Activated CD4-positive, alpha-beta memory T cell treated with anti-CD3 and anti-CD28 coated beads, Interleukin-2, amount 10 ng/mL, durations not matched to agents 7 days and 5 days (primary cell): ENCODE results near the gene SLC2A13. TPM values are rescaled to one million over a fixed set of nuclear protein-coding genes. Genes with fewer than 3 reads are reported as not detected.

Experiments used
- CTCF ChIA-PET: fragments of 350-600 bp; sonication (Branson Sonifier 250); formaldehyde crosslinking; loops from one replicate; lab custom pipeline; 2021; ENCODE audit warnings: antibody characterized with exemption, inconsistent platforms; lab: Charles Lee
- POLR2A ChIA-PET: fragments of 350-600 bp; sonication (Branson Sonifier 250); formaldehyde crosslinking; loops from one replicate; lab custom pipeline; 2021; ENCODE audit warnings: antibody characterized with exemption; lab: Charles Lee
- DNase-seq: peaks from one replicate; pipeline ENCODE4 v3.0.0-alpha.2; 2020
- H3K27ac Mint-ChIP-seq: one replicate; pipeline ENCODE4 v1.8.0; 2021; ENCODE audit warnings: mild to moderate bottlenecking, mixed read lengths
- H3K27me3 Mint-ChIP-seq: one replicate; pipeline ENCODE4 v1.8.0; 2021; ENCODE audit warnings: mixed read lengths
- H3K36me3 Mint-ChIP-seq: one replicate; pipeline ENCODE4 v1.8.0; 2021; ENCODE audit warnings: low read depth, mixed read lengths
- H3K4me1 Mint-ChIP-seq: one replicate; pipeline ENCODE4 v1.8.0; 2021; ENCODE audit warnings: mixed read lengths
- H3K4me3 Mint-ChIP-seq: one replicate; pipeline ENCODE4 v1.8.0; 2021; ENCODE audit warnings: mild to moderate bottlenecking, mixed read lengths
- H3K9me3 Mint-ChIP-seq: one replicate; pipeline ENCODE4 v1.8.0; 2021; ENCODE audit warnings: mixed read lengths
- total RNA-seq, 2 experiments: library from RNA; stranded (reverse); gene quantifications; one replicate each; pipeline ENCODE4 v1.2.3, GENCODE V29; 2021

SLC2A13 gene
- total RNA-seq, 2 experiments from 2014 or later, result 3.2 to 3.4 TPM

- Mint-ChIP-seq H3K4me1 (no peaks in the 10 kb centered on the region), H3K9me3 (no peaks in the 10 kb centered on the region), H3K4me3 (no peak overlapping the region), H3K27ac (no peak overlapping the region), H3K27me3 (no peaks in the 10 kb centered on the region), H3K36me3 (no peaks in the 10 kb centered on the region)
- DNase-seq, result no peak
- CTCF ChIA-PET, result no interaction called here
- POLR2A ChIA-PET, result no interaction called here
Measured at GRCh38 chr12:39966721-39967120, 139.2 kb downstream of the SLC2A13 start.

- Mint-ChIP-seq H3K9me3 (no peaks in the 10 kb centered on the region), H3K27ac (no peak overlapping the region), H3K36me3 (no peaks in the 10 kb centered on the region), H3K27me3 (no peaks in the 10 kb centered on the region), H3K4me1 (no peaks in the 10 kb centered on the region), H3K4me3 (no peak overlapping the region)
- ChIA-PET CTCF (no interaction called here), POLR2A (no interaction called here)
- no peak for DNase-seq
Measured at GRCh38 chr12:39966256-39966655, 139.6 kb downstream of the SLC2A13 start.

- ChIA-PET POLR2A (no interaction called here), CTCF (no interaction called here)
- Mint-ChIP-seq H3K36me3 (no peaks in the 10 kb centered on the region), H3K27me3 (no peaks in the 10 kb centered on the region), H3K4me1 (no peaks in the 10 kb centered on the region), H3K9me3 (no peaks in the 10 kb centered on the region), H3K27ac (no peak overlapping the region), H3K4me3 (no peak overlapping the region)
- no peak for DNase-seq
Measured at GRCh38 chr12:39959467-39959866, 146.4 kb downstream of the SLC2A13 start.

DNA sequence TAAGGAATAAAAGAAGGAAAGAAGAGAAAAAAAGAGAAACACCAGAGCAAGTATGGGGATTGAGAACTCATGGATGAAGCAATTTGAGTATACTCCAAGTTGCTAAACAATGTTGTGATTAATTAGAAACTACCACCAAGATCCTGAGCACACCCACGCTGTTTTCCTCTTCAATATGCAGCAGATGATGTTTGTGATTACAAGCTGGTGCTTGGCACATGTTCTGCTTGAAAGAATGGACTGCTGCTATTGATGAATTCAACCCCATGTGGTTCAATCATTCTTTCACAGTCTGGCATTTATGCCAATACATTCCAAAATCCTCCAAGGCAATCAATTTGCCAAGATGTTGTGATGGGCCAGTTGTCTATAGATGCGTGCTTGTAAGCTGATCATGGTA is 146.8 kb downstream of the SLC2A13 start:
- no peaks in the 10 kb centered on the region for H3K4me1 Mint-ChIP-seq
- POLR2A ChIA-PET, result no interaction called here
- H3K36me3 Mint-ChIP-seq, result no peaks in the 10 kb centered on the region
- no peak overlapping the region for H3K27ac Mint-ChIP-seq
- CTCF ChIA-PET, result no interaction called here
- no peaks in the 10 kb centered on the region for H3K9me3 Mint-ChIP-seq
- H3K27me3 Mint-ChIP-seq, result no peaks in the 10 kb centered on the region
- no peak overlapping the region for H3K4me3 Mint-ChIP-seq
- no peak for DNase-seq

DNA sequence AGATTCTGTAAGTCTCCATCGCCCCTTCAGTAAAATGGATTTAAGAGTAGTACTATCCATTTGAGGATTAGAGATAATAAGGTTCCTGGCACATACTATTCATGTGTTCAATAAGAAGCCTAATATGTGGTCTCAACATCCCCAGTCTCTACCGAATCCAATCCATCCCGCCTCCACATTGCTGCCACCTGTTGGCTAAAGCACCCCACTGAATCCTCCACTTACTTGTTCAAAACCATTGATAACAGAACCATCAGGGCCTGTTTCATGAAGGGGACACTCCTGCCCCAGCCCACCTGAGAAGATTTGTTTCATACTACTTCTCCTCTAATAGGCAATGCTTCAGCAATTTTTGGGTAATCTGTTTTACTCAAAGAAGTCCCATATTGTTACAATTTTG is 147.5 kb downstream of the SLC2A13 start:
- no peak for DNase-seq
- POLR2A ChIA-PET, result no interaction called here
- CTCF ChIA-PET, result no interaction called here
- H3K27ac Mint-ChIP-seq, result no peak overlapping the region
- H3K9me3 Mint-ChIP-seq, result no peaks in the 10 kb centered on the region
- no peaks in the 10 kb centered on the region for H3K4me1 Mint-ChIP-seq
- H3K36me3 Mint-ChIP-seq, result no peaks in the 10 kb centered on the region
- no peaks in the 10 kb centered on the region for H3K27me3 Mint-ChIP-seq
- H3K4me3 Mint-ChIP-seq, result no peak overlapping the region

DNA sequence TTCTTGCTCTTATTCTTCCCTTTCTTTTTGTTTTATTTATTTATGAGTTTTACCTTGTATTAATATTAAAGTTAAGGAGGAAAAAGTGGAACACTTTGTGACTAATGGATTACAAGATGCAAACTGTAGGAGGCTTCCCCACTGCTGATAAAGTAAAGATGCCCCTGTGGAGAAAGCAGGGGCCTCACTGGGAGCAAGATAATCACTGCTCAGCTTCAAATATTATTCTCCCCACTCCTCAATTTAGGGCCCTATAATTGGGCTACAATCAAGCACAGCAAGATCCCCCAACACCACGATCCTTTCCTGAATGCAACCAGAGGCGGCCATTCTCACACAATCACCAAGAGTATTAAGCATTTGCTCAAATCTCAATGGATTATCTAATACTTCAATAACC is 149.2 kb downstream of the SLC2A13 start:
- no peaks in the 10 kb centered on the region for H3K27me3 Mint-ChIP-seq
- no peaks in the 10 kb centered on the region for H3K4me1 Mint-ChIP-seq
- no peak for DNase-seq
- H3K27ac Mint-ChIP-seq, result no peak overlapping the region
- H3K9me3 Mint-ChIP-seq, result no peaks in the 10 kb centered on the region
- H3K4me3 Mint-ChIP-seq, result no peak overlapping the region
- H3K36me3 Mint-ChIP-seq, result no peaks in the 10 kb centered on the region
- POLR2A ChIA-PET, result no interaction called here
- CTCF ChIA-PET, result no interaction called here

- ChIA-PET POLR2A (no interaction called here), CTCF (no interaction called here)
- Mint-ChIP-seq H3K4me3 (no peak overlapping the region), H3K9me3 (peaks cover 1% of the 10 kb centered on the region), H3K4me1 (no peaks in the 10 kb centered on the region), H3K27ac (no peak overlapping the region), H3K27me3 (no peaks in the 10 kb centered on the region), H3K36me3 (no peaks in the 10 kb centered on the region)
- DNase-seq, result no peak
Measured at GRCh38 chr12:39946361-39947280, 159.3 kb downstream of the SLC2A13 start.

- Mint-ChIP-seq H3K36me3 (no peaks in the 10 kb centered on the region), H3K4me1 (no peaks in the 10 kb centered on the region), H3K27me3 (no peaks in the 10 kb centered on the region), H3K27ac (no peak overlapping the region), H3K4me3 (no peak overlapping the region), H3K9me3 (peaks cover 6% of the 10 kb centered on the region)
- CTCF ChIA-PET, result no interaction called here
- POLR2A ChIA-PET, result no interaction called here
- no peak for DNase-seq
Measured at GRCh38 chr12:39937119-39937518, 168.8 kb downstream of the SLC2A13 start.

DNA sequence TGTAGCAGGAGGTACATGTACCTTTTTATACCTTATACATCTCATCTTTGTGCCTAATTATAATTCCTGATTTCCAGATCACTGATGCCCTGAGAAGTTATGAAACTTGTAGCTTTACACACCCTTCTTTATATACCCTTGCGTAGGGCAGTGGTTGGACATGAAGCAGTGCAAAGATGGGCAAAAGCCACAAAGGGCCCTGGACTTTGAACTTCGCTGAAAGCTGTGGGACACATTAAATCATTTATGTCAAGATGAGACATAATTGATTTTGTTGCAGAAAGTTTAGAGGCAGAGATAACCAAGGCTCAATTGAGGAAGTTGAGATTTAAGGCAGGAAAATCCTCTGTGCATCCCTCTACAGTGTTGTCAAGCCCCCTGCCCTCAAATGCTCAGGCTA is 170.0 kb downstream of the SLC2A13 start:
- CTCF ChIA-PET, result no interaction called here
- Mint-ChIP-seq H3K36me3 (no peaks in the 10 kb centered on the region), H3K27ac (no peak overlapping the region), H3K9me3 (no peaks in the 10 kb centered on the region), H3K4me1 (peaks cover 3% of the 10 kb centered on the region), H3K4me3 (no peak overlapping the region), H3K27me3 (no peaks in the 10 kb centered on the region)
- POLR2A ChIA-PET, result no interaction called here
- no peak for DNase-seq

GRCh38 chr12:39935275-39935674 is 170.6 kb downstream of the SLC2A13 start:
- Mint-ChIP-seq H3K9me3 (no peaks in the 10 kb centered on the region), H3K27ac (no peak overlapping the region), H3K27me3 (no peaks in the 10 kb centered on the region), H3K4me1 (peaks cover 3% of the 10 kb centered on the region), H3K4me3 (no peak overlapping the region), H3K36me3 (no peaks in the 10 kb centered on the region)
- POLR2A ChIA-PET, result no interaction called here
- CTCF ChIA-PET, result no interaction called here
- no peak for DNase-seq

- H3K4me3 Mint-ChIP-seq, result no peak overlapping the region
- DNase-seq, result no peak
- no peaks in the 10 kb centered on the region for H3K36me3 Mint-ChIP-seq
- H3K9me3 Mint-ChIP-seq, result no peaks in the 10 kb centered on the region
- peaks cover 7% of the 10 kb centered on the region for H3K4me1 Mint-ChIP-seq
- ChIA-PET CTCF (no interaction called here), POLR2A (no interaction called here)
- H3K27ac Mint-ChIP-seq, result no peak overlapping the region
- no peaks in the 10 kb centered on the region for H3K27me3 Mint-ChIP-seq
Measured at GRCh38 chr12:39931857-39932256, 174.0 kb downstream of the SLC2A13 start.

- H3K27me3 Mint-ChIP-seq, result no peaks in the 10 kb centered on the region
- H3K36me3 Mint-ChIP-seq, result no peaks in the 10 kb centered on the region
- H3K4me1 Mint-ChIP-seq, result peaks cover 7% of the 10 kb centered on the region
- H3K9me3 Mint-ChIP-seq, result no peaks in the 10 kb centered on the region
- no peak overlapping the region for H3K4me3 Mint-ChIP-seq
- no peak overlapping the region for H3K27ac Mint-ChIP-seq
- ChIA-PET CTCF (no interaction called here), POLR2A (no interaction called here)
- DNase-seq, result no peak
Measured at GRCh38 chr12:39931231-39931630, 174.7 kb downstream of the SLC2A13 start.

DNA sequence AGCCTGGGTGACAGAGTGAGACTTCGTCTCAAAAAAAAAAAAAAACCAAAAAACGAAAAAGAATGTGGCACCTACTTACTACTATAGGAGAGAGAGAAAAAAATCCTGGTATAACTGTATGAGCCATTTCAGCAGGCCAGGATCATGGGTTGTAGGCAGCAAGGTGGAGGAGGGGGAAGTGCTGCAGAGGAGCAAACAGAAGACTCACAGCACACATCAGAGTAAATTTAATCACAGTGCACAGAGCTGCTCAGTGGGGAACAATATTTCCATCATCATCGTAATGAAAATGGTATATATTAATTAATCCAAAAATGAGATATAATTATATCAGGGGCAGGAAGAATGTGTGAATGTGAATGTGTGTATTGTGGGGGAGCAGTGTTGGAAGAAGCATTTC is 175.8 kb downstream of the SLC2A13 start:
- Mint-ChIP-seq H3K4me3 (no peak overlapping the region), H3K4me1 (peaks cover 7% of the 10 kb centered on the region), H3K9me3 (no peaks in the 10 kb centered on the region), H3K27me3 (no peaks in the 10 kb centered on the region), H3K27ac (no peak overlapping the region), H3K36me3 (no peaks in the 10 kb centered on the region)
- POLR2A ChIA-PET, result no interaction called here
- no peak for DNase-seq
- CTCF ChIA-PET, result no interaction called here
